GM12878 (cell line): ENCODE results near the gene SIK1. TPM values are rescaled to one million over a fixed set of nuclear protein-coding genes. Genes with fewer than 3 reads are reported as not detected.

ENCODE experiments used
- ATAC-seq: fragments of 200-7000 bp; cut with Tn5 transposase; 3 replicates; pipeline ENCODE4 v1.9.1; 2020; ENCODE audit warnings: mild to moderate bottlenecking, moderate library complexity
- BruUV-seq: library from RNA; stranded (reverse); fragments of 400-500 nt; replicated peaks from 2 replicates; lab custom pipeline; 2021; lab: Mats Ljungman, UMichigan
- CTCF ChIA-PET: fragments of 300-600 bp; sonication (Branson Sonifier 250); formaldehyde crosslinking; extraction: SDS; loops from one replicate; lab custom pipeline; 2021; ENCODE audit warnings: inconsistent platforms; lab: Yijun Ruan, JAX
- POLR2A ChIA-PET: fragments of 350-600 bp; formaldehyde crosslinking; extraction: SDS; loops from one replicate; lab custom pipeline; 2021; ENCODE audit warnings: inconsistent platforms; lab: Charles Lee
- RAD21 ChIA-PET: fragments of 300-600 bp; sonication (Branson Sonifier 250); formaldehyde crosslinking; loops from one replicate; lab custom pipeline; 2023; ENCODE audit warnings: antibody characterized with exemption; ENCODE audit not compliant: unreplicated experiment; lab: Charles Lee
- SMC1A ChIA-PET: fragments of 300-600 bp; sonication (Branson Sonifier 250); formaldehyde crosslinking; loops from one replicate; lab custom pipeline; 2023; ENCODE audit not compliant: unreplicated experiment, uncharacterized antibody; lab: Charles Lee
- DNase-seq: peaks from one replicate; pipeline ENCODE4 v3.0.0-alpha.2; 2011; ENCODE audit warnings: low read depth, low spot score
- FAIRE-seq: peaks from 3 replicates; lab custom pipeline; 2011; peaks lifted over from hg19 to GRCh38; lab: Jason Lieb, UNC
- H2AFZ ChIP-seq: 2 replicates; pipeline ENCODE4 v1.6.0; 2011; ENCODE audit warnings: low read depth, low read length, control low read depth; ENCODE audit not compliant: control insufficient read depth
- H3K27ac ChIP-seq: 2 replicates; pipeline ENCODE4 v1.5.1; 2011; ENCODE audit warnings: control low read depth; ENCODE audit not compliant: control insufficient read depth, insufficient read depth
- H3K27me3 ChIP-seq, 2 experiments: replicated peaks in 1 of 2; 2 replicates each; pipeline versions ENCODE4 v1.6.0 to v1.6.1; 2011; ENCODE audit warnings: low read length in 1 of 2; ENCODE audit not compliant: control insufficient read depth in 2 of 2, insufficient read depth in 2 of 2
- H3K36me3 ChIP-seq, 2 experiments: 2 replicates each; pipeline ENCODE4 v1.5.1; 2011; ENCODE audit warnings: low read length in 1 of 2; ENCODE audit not compliant: control insufficient read depth in 2 of 2, insufficient read depth in 2 of 2
- H3K4me1 ChIP-seq: 2 replicates; pipeline ENCODE4 v1.6.1; 2011; ENCODE audit warnings: mild to moderate bottlenecking, low read length, moderate library complexity, mixed read lengths; ENCODE audit not compliant: control insufficient read depth, insufficient read depth
- H3K4me2 ChIP-seq: 2 replicates; pipeline ENCODE4 v1.6.0; 2011; ENCODE audit warnings: control low read depth; ENCODE audit not compliant: control insufficient read depth, insufficient read depth
- H3K4me3 ChIP-seq: fragments of 200-600 bp; sonication (generic); 2 replicates; pipeline ENCODE4 v1.5.1; 2016
- H3K79me2 ChIP-seq: 2 replicates; pipeline ENCODE4 v1.6.0; 2011; ENCODE audit warnings: low read length; ENCODE audit not compliant: control insufficient read depth, insufficient read depth
- H3K9ac ChIP-seq: 2 replicates; pipeline ENCODE4 v1.8.0; 2011; ENCODE audit warnings: low read length, control low read depth, mixed read lengths; ENCODE audit not compliant: control insufficient read depth, insufficient read depth
- H3K9me3 ChIP-seq: replicated peaks from 3 replicates; pipeline ENCODE4 v1.5.1; 2011; ENCODE audit warnings: mild to moderate bottlenecking, low read length; ENCODE audit not compliant: control insufficient read depth, insufficient read depth
- H4K20me1 ChIP-seq: 2 replicates; pipeline ENCODE4 v1.6.0; 2011; ENCODE audit not compliant: control insufficient read depth, insufficient read depth
- CBX3 ChIP-seq: fragments of 200-600 bp; sonication (generic); IDR thresholded peaks from 2 replicates; pipeline ENCODE4 v1.6.1; 2016; ENCODE audit warnings: low read depth, borderline replicate concordance
- EZH2 ChIP-seq: IDR thresholded peaks from 2 replicates; pipeline ENCODE4 v1.6.1; 2012; ENCODE audit warnings: low read depth, mild to moderate bottlenecking, control low read depth, inconsistent platforms, low read length, borderline replicate concordance; ENCODE audit not compliant: control insufficient read depth
- GABPA ChIP-seq: IDR thresholded peaks from 2 replicates; pipeline ENCODE4 v1.6.1; 2014; ENCODE audit warnings: antibody characterized with exemption, low read depth, mild to moderate bottlenecking, inconsistent platforms
- NR2C2 ChIP-seq: IDR thresholded peaks from 2 replicates; pipeline ENCODE4 v1.6.1; 2011; ENCODE audit warnings: borderline replicate concordance, low read depth; ENCODE audit not compliant: control insufficient read depth, insufficient read length
- POLR2AphosphoS2 ChIP-seq: IDR thresholded peaks from 2 replicates; pipeline ENCODE4 v1.6.1; 2011; ENCODE audit warnings: low read depth, mild to moderate bottlenecking, low read length, improper control_type of control experiment, moderate library complexity
- PRDM15 ChIP-seq: fragments of 450-650 bp; formaldehyde crosslinking; IDR thresholded peaks from 2 replicates; pipeline ENCODE4 v1.4.0; 2020; ENCODE audit warnings: mild to moderate bottlenecking, moderate library complexity
- SIX5 ChIP-seq: IDR thresholded peaks from 2 replicates; pipeline ENCODE4 v1.6.1; 2011; ENCODE audit warnings: mild to moderate bottlenecking, low read depth, low read length, moderate library complexity; ENCODE audit not compliant: severe bottlenecking
- SRF ChIP-seq, 2 experiments: IDR thresholded peaks; 2 replicates each; pipeline ENCODE4 v1.6.1; 2011; ENCODE audit warnings: low read depth in 2 of 2, low read length in 2 of 2, mild to moderate bottlenecking in 1 of 2, moderate library complexity in 1 of 2
- ZBTB33 ChIP-seq: fragments of 450-650 bp; IDR thresholded peaks from 2 replicates; pipeline ENCODE4 v1.6.1; 2017; ENCODE audit warnings: mild to moderate bottlenecking
- ZBTB4 ChIP-seq: fragments of 450-650 bp; formaldehyde crosslinking; IDR thresholded peaks from 2 replicates; pipeline ENCODE4 v1.4.0; 2022; ENCODE audit warnings: mild to moderate bottlenecking, moderate library complexity
- ZNF274 ChIP-seq: IDR thresholded peaks from one replicate; pipeline ENCODE4 v1.8.0; 2011; ENCODE audit not compliant: insufficient read length, insufficient read depth
- WGBS: methylation state at CpG from one replicate; pipeline ENCODE4 v1.1.6; 2016; ENCODE audit warnings: low lambda C conversion rate; ENCODE audit not compliant: insufficient replicate concordance, insufficient coverage; ENCODE audit errors: missing lambda C conversion rate; 5-methylcytosine and 5-hydroxymethylcytosine counted together
- in situ Hi-C: fragments of 300-500 bp; cut with MboI; formaldehyde crosslinking; loops from 9 replicates; pipeline ENCODE4 v1.14.3; 2018; ENCODE audit warnings: mixed read lengths
- intact Hi-C: fragments of 100-400 bp; cut with micrococcal nuclease; formaldehyde crosslinking; loops from one replicate; pipeline ENCODE4 v1.14.2; 2022; ENCODE audit not compliant: unreplicated experiment
- polyA plus RNA-seq, 11 experiments: library from polyadenylated mRNA; depleted of rRNA in 4 of 11; unstranded in 6 of 11; stranded (reverse) in 5 of 11; fragments of >200 nt; fragmentation: Nextera tagmentation in 4 of 11; fragmentation: Illumina TruSeq in 1 of 11; extraction: Ambion mirVana in 4 of 11; extraction: Trizol in 1 of 11; gene quantifications; 1 replicate in 1 of 11; 2 replicates in 10 of 11; pipeline versions ENCODE4 v1.2.1 to v1.2.3, GENCODE V29; 2011 to 2016; ENCODE audit warnings: inconsistent platforms in 2 of 11, missing spikeins in 2 of 11, low read depth in 1 of 11
- total RNA-seq, 4 experiments: library from RNA; depleted of rRNA in 3 of 4; stranded (reverse); fragments of >200 nt in 3 of 4; fragmentation: Illumina TruSeq in 1 of 4; extraction: Trizol in 1 of 4; gene quantifications; 2 replicates each; pipeline versions ENCODE4 v1.2.1 to v1.2.3, GENCODE V29; 2013 to 2021

SIK1 gene
- total and polyA plus RNA-seq, 10 of the 15 experiments (the other 5 are each of a cell fraction or from before 2014, with no cell fraction given): 0.03 to 7.3 (median 2.1) TPM; not detected in 2

GRCh38 chr21:43375006-43375836 is 51.7 kb downstream of the SIK1 start (continued):
- TF ChIP-seq PRDM15 (CRISPR knock-in tag): no peak
- no peak for TF ChIP-seq NR2C2

- ATAC-seq: no peak
- no peak for TF ChIP-seq CBX3
- no peak for TF ChIP-seq EZH2
- no peak for TF ChIP-seq GABPA
- no peak for TF ChIP-seq SIX5
- no peak for TF ChIP-seq SRF (IDR thresholded peaks at IDR 0.05; ENCODE audit: low read depth in 2 of 2, low read length in 2 of 2)
- no peak for TF ChIP-seq ZNF274
- TF ChIP-seq ZBTB33: no peak
- TF ChIP-seq ZBTB4: no peak
- no peak for TF ChIP-seq POLR2AphosphoS2
Measured at GRCh38 chr21:43374228-43374885, 52.6 kb downstream of the SIK1 start.

More at GRCh38 chr21:43374228-43374885, 52.6 kb downstream of the SIK1 start:
- BruUV-seq: no TSS peak
- no peak for FAIRE-seq
- intact Hi-C loops: no loop called here
- Histone ChIP-seq H3K9me3 (no peaks in the 10 kb centered on the region), H3K4me2 (no peak overlapping the region), H3K36me3 (no peaks in the 10 kb centered on the region), H2AFZ (no peak overlapping the region), H3K27ac (no peak overlapping the region), H3K4me1 (peaks cover 14% of the 10 kb centered on the region), H4K20me1 (no peaks in the 10 kb centered on the region), H3K27me3 (no peaks in the 10 kb centered on the region; a peak in 1 of 4 replicates), H3K9ac (no peak overlapping the region), H3K4me3 (no peak overlapping the region), H3K79me2 (no peaks in the 10 kb centered on the region)
- ChIA-PET SMC1A (interaction anchor here (1.0 kb wide), 1 partner anchor 55 kb away, joined by 3 read pairs; no protein-coding TSS in a partner anchor), CTCF (no interaction called here), POLR2A (no interaction called here), RAD21 (no interaction called here)
- DNase-seq: no peak
- in situ Hi-C loops: no loop called here
- WGBS: 63% methylated on average over 16 of the region's 16 CpGs
